H7 (cell line): Measurements from ENCODE around the gene SHC3. TPM values are rescaled to one million over a fixed set of nuclear protein-coding genes. Genes with fewer than 3 reads are reported as not detected.

Source experiments
- DNase-seq: peaks from one replicate; pipeline ENCODE4 v3.0.0; 2012
- H3K27me3 ChIP-seq: 2 replicates; pipeline ENCODE4 v1.6.0; 2011; ENCODE audit warnings: mild to moderate bottlenecking, low read length; ENCODE audit not compliant: control insufficient read depth, insufficient read depth
- H3K36me3 ChIP-seq: replicated peaks from 2 replicates; pipeline ENCODE4 v1.5.1; 2011; ENCODE audit warnings: low read length; ENCODE audit not compliant: control insufficient read depth, insufficient read depth
- H3K4me3 ChIP-seq: 2 replicates; pipeline ENCODE4 v1.5.1; 2011; ENCODE audit warnings: low read depth, mild to moderate bottlenecking, control low read depth, low read length, moderate library complexity; ENCODE audit not compliant: insufficient read depth
- total RNA-seq: library from RNA; depleted of rRNA; stranded (reverse); fragments of >200 nt; shearing (Covaris generic); gene quantifications from 2 replicates; pipeline ENCODE4 v1.2.3, GENCODE V29; 2014

SHC3 gene
- total RNA-seq, 1 experiment from 2014 or later = 13.2 TPM

GRCh38 chr9:89093201-89093975, 85.2 kb downstream of the SHC3 start:
- Histone ChIP-seq H3K4me3 (no peak overlapping the region), H3K27me3 (no peaks in the 10 kb centered on the region), H3K36me3 (no peaks in the 10 kb centered on the region)
- no peak for DNase-seq

GRCh38 chr9:89089176-89089575, 89.4 kb downstream of the SHC3 start:
- Histone ChIP-seq H3K36me3 (no peaks in the 10 kb centered on the region), H3K27me3 (no peaks in the 10 kb centered on the region), H3K4me3 (no peak overlapping the region)
- no peak for DNase-seq

GRCh38 chr9:89083626-89084025, 95.0 kb downstream of the SHC3 start:
- Histone ChIP-seq H3K36me3 (no peaks in the 10 kb centered on the region), H3K27me3 (no peaks in the 10 kb centered on the region), H3K4me3 (no peak overlapping the region)
- DNase-seq = no peak

- H3K36me3 ChIP-seq = no peaks in the 10 kb centered on the region
- H3K4me3 ChIP-seq = no peak overlapping the region
- no peaks in the 10 kb centered on the region for H3K27me3 ChIP-seq
- no peak for DNase-seq
These were observed 98.4 kb downstream of the SHC3 start for GRCh38 chr9:89080193-89080592.

- no peaks in the 10 kb centered on the region for H3K27me3 ChIP-seq
- no peak overlapping the region for H3K4me3 ChIP-seq
- no peak for DNase-seq
- no peaks in the 10 kb centered on the region for H3K36me3 ChIP-seq
These were observed 99.2 kb downstream of the SHC3 start for GRCh38 chr9:89079391-89079790.

- no peak overlapping the region for H3K4me3 ChIP-seq
- H3K27me3 ChIP-seq = no peaks in the 10 kb centered on the region
- DNase-seq = no peak
These were observed 99.8 kb downstream of the SHC3 start for GRCh38 chr9:89078860-89079259.

GRCh38 chr9:89078421-89078820, 100.2 kb downstream of the SHC3 start:
- H3K36me3 ChIP-seq = no peaks in the 10 kb centered on the region
- H3K4me3 ChIP-seq = no peak overlapping the region
- DNase-seq = no peak
- no peaks in the 10 kb centered on the region for H3K27me3 ChIP-seq

More at GRCh38 chr9:89078860-89079259, 99.8 kb downstream of the SHC3 start:
- H3K36me3 ChIP-seq = no peaks in the 10 kb centered on the region

GRCh38 chr9:89077519-89077918, 101.1 kb downstream of the SHC3 start:
- Histone ChIP-seq H3K36me3 (no peaks in the 10 kb centered on the region), H3K27me3 (no peaks in the 10 kb centered on the region), H3K4me3 (no peak overlapping the region)
- DNase-seq = no peak

- DNase-seq = no peak
- Histone ChIP-seq H3K36me3 (no peaks in the 10 kb centered on the region), H3K27me3 (no peaks in the 10 kb centered on the region)
These were observed 105.2 kb downstream of the SHC3 start for GRCh38 chr9:89073397-89073796.

GRCh38 chr9:89071591-89071990, 107.0 kb downstream of the SHC3 start:
- Histone ChIP-seq H3K4me3 (no peak overlapping the region), H3K36me3 (no peaks in the 10 kb centered on the region), H3K27me3 (no peaks in the 10 kb centered on the region)
- no peak for DNase-seq

More at GRCh38 chr9:89073397-89073796, 105.2 kb downstream of the SHC3 start:
- H3K4me3 ChIP-seq = no peak overlapping the region

GRCh38 chr9:89066835-89067234, 111.8 kb downstream of the SHC3 start:
- DNase-seq = no peak
- no peak overlapping the region for H3K4me3 ChIP-seq
- H3K27me3 ChIP-seq = no peaks in the 10 kb centered on the region
- H3K36me3 ChIP-seq = no peaks in the 10 kb centered on the region

GRCh38 chr9:89065921-89066320, 112.7 kb downstream of the SHC3 start:
- no peaks in the 10 kb centered on the region for H3K27me3 ChIP-seq
- no peaks in the 10 kb centered on the region for H3K36me3 ChIP-seq
- DNase-seq = no peak
- no peak overlapping the region for H3K4me3 ChIP-seq

- DNase-seq = no peak
- Histone ChIP-seq H3K27me3 (no peaks in the 10 kb centered on the region), H3K36me3 (no peaks in the 10 kb centered on the region), H3K4me3 (no peak overlapping the region)
These were observed 117.8 kb downstream of the SHC3 start for GRCh38 chr9:89060790-89061189.

- DNase-seq = no peak
These were observed 118.6 kb downstream of the SHC3 start for GRCh38 chr9:89059925-89060506.

GRCh38 chr9:89058906-89059305, 119.7 kb downstream of the SHC3 start:
- Histone ChIP-seq H3K4me3 (no peak overlapping the region), H3K36me3 (no peaks in the 10 kb centered on the region), H3K27me3 (no peaks in the 10 kb centered on the region)
- DNase-seq = no peak

More at GRCh38 chr9:89059925-89060506, 118.6 kb downstream of the SHC3 start:
- H3K27me3 ChIP-seq = no peaks in the 10 kb centered on the region
- H3K36me3 ChIP-seq = no peaks in the 10 kb centered on the region
- H3K4me3 ChIP-seq = no peak overlapping the region
